Astrocyte of the spinal cord (primary cell): ENCODE measurements around the gene RUBCN.

Experiments used
- DNase-seq: peaks from one replicate; pipeline ENCODE4 v3.0.0; 2011; ENCODE audit warnings: low read depth, low spot score
- H3K4me3 ChIP-seq: 2 replicates; pipeline ENCODE4 v1.5.1; 2011; ENCODE audit warnings: low read depth, mild to moderate bottlenecking, low read length, moderate library complexity
- in situ Hi-C: cut with HindIII; loops from 2 replicates; pipeline ENCODE4 v1.10.0; 2017; ENCODE audit warnings: low sequenced_read_pairs
- TF ChIP-seq, protein P1 (sequence below): IDR thresholded peaks from 2 replicates; pipeline ENCODE4 v1.5.1; 2012; ENCODE audit warnings: low read depth, mild to moderate bottlenecking, low read length, inconsistent platforms

Gene RUBCN

DNA sequence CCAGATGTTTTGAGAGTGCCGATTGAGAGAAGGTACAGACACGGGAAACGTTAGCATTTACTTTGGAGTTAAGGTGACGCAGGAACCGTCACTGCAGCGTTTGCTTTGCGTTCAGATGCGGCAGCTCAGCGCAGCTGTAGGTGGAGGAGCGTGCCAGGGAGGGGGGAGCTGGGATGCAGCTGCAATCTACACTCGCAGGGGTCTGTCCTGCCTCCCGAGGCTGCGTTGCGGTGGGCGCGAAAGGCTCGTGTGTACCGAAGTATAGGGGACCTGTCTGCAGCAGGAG, 12.6 kb upstream of the RUBCN start:
- in situ Hi-C loops, result no loop called here
- peak overlapping the region; percentile 86 for H3K4me3 ChIP-seq
- peak; percentile 63 for DNase-seq
- TF ChIP-seq, protein P1, sequence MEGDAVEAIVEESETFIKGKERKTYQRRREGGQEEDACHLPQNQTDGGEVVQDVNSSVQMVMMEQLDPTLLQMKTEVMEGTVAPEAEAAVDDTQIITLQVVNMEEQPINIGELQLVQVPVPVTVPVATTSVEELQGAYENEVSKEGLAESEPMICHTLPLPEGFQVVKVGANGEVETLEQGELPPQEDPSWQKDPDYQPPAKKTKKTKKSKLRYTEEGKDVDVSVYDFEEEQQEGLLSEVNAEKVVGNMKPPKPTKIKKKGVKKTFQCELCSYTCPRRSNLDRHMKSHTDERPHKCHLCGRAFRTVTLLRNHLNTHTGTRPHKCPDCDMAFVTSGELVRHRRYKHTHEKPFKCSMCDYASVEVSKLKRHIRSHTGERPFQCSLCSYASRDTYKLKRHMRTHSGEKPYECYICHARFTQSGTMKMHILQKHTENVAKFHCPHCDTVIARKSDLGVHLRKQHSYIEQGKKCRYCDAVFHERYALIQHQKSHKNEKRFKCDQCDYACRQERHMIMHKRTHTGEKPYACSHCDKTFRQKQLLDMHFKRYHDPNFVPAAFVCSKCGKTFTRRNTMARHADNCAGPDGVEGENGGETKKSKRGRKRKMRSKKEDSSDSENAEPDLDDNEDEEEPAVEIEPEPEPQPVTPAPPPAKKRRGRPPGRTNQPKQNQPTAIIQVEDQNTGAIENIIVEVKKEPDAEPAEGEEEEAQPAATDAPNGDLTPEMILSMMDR, result no peak

GRCh38 chr3:197748597-197749314, 12.1 kb upstream of the RUBCN start:
- TF ChIP-seq, protein P1, result no peak
- in situ Hi-C loops, result no loop called here
- DNase-seq, result peak; percentile 14
- peak overlapping the region; percentile 86 for H3K4me3 ChIP-seq

- TF ChIP-seq, protein P1, result no peak
- no peak overlapping the region for H3K4me3 ChIP-seq
- no peak for DNase-seq
- in situ Hi-C loops, result no loop called here
Measured at GRCh38 chr3:197746801-197747237, 10.1 kb upstream of the RUBCN start.

GRCh38 chr3:197746209-197746608, 9.5 kb upstream of the RUBCN start:
- H3K4me3 ChIP-seq, result no peak overlapping the region
- TF ChIP-seq, protein P1, result no peak
- no peak for DNase-seq
- in situ Hi-C loops, result no loop called here

DNA sequence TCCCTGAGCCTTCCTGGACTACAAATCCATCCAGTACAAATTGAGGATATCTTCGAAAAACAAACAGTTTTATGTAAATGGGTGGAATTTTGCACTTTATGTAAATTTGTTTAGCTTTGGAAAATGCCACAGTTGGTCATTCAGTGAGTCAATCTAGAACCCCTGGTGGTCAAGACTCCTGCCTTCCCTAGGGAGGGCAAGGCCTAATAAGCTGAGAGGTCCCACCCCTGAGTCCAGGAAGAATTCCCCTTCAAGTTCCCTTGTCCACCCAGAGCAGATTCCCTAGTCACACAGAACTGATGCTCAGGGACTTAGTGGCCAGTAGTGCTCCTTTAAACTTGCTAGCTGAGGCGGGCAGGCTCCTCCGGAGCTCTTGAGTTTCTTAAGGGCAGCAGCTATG, 6.1 kb upstream of the RUBCN start:
- H3K4me3 ChIP-seq, result no peak overlapping the region
- in situ Hi-C loops, result no loop called here
- DNase-seq, result no peak
- TF ChIP-seq, protein P1, result no peak

DNA sequence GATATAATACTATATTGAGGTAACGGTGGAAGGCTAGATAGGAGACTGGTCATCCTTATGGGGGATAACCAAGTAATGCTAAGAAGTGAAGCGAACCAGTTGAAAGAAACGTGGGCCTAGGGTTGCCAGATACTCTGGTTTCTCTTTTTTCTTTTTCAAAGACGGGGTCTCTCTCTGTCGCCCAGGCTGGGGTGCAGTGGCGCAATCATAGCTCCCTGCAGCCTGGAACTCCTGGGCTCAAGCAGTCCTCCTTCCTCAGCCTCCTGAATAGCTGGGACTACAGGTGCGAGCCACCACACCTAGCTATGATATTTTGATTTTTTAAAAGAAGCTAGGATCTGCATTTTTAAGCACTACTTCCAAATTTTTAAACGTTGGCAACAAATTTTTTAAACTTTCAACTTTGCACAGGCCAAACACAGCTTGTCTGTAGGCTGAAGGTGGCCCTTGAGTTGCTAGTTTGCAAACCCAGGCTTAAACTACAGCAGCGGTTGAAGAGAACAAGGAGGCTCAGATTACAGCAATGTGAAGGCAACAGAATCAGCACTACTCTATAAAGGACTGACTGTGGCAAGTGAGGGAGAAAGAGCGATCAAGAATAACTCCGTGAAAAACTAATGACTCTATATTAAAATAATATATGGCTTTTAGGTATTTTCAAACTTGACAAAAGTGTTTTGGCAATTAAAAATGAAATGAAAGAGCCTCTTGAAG, 1.2 kb upstream of the RUBCN start:
- in situ Hi-C loops, result no loop called here
- DNase-seq, result no peak
- TF ChIP-seq, protein P1, result no peak
- peak overlapping the region; percentile 74 for H3K4me3 ChIP-seq
